ENCODE data around the gene TKT. TPM values are rescaled to one million over a fixed set of nuclear protein-coding genes. Genes with fewer than 3 reads are reported as not detected.

TKT gene
- total and polyA plus RNA-seq, 8 donors = 84.9 to 385 (median 140) TPM

DNA sequence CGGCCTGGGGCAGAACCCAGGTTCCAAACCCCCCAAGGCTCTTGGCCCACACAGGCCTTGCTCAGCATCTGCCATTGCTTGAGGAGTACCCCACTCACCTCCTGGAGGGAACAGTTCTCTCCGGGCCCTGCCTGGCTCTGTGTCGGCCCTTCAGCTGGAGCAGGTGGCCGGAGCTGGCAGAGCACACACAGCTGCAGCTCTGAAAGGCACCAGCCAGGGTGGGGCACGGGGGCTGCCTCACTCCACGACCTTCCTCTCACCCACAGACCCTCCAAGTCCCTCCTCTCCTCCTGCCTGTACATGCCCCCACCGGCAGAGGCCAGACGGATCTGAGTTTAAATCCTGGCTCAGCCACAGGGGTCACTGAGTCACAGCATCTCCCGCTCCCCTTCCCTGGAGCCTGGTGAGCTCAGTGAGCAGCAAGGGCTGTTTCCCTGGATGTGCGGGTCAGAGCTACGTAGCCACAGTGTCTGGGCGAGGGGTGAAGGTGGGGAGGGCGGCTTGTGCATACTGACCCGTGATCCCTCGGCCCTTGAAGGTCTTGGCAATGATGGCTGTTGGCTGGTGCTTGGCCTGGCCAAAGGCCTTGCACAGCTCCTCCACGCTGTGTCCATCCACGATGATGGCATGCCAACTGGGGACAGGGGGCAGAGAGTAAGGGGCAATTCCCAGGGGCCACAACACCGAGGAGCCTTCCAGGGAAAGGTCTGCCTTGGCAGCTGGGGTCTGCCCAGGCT lies 23.0 kb downstream of the TKT start:
- peaks cover 79 to 99% (median 97%) of the 10 kb centered on the region in 4 donors for H3K36me3 ChIP-seq
- TF ChIP-seq EP300 (IDR thresholded peaks at IDR 0.05) (no peak), POLR2AphosphoS5 (IDR thresholded peaks at IDR 0.05) (no peak), POLR2A (IDR thresholded peaks at IDR 0.05) (no peak)
- TF ChIP-seq, protein P1, sequence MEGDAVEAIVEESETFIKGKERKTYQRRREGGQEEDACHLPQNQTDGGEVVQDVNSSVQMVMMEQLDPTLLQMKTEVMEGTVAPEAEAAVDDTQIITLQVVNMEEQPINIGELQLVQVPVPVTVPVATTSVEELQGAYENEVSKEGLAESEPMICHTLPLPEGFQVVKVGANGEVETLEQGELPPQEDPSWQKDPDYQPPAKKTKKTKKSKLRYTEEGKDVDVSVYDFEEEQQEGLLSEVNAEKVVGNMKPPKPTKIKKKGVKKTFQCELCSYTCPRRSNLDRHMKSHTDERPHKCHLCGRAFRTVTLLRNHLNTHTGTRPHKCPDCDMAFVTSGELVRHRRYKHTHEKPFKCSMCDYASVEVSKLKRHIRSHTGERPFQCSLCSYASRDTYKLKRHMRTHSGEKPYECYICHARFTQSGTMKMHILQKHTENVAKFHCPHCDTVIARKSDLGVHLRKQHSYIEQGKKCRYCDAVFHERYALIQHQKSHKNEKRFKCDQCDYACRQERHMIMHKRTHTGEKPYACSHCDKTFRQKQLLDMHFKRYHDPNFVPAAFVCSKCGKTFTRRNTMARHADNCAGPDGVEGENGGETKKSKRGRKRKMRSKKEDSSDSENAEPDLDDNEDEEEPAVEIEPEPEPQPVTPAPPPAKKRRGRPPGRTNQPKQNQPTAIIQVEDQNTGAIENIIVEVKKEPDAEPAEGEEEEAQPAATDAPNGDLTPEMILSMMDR (IDR thresholded peaks at IDR 0.05) = no peak
- H3K27ac ChIP-seq = no peak overlapping the region
- peaks cover 24 to 26% (median 24%) of the 10 kb centered on the region in 4 donors for H3K4me1 ChIP-seq
- intact Hi-C loops (cut with DNase I; ENCODE audit: low total_unique reads) = no loop called here
- no peak for DNase-seq
- no peaks in the 10 kb centered on the region for H3K9me3 ChIP-seq
- H3K27me3 ChIP-seq = no peaks in the 10 kb centered on the region
- 82 to 87% (median 85%) methylated on average over 14 to 18 of the region's 18 CpGs for WGBS, 5 donors
- no peak overlapping the region for H3K4me3 ChIP-seq

DNA sequence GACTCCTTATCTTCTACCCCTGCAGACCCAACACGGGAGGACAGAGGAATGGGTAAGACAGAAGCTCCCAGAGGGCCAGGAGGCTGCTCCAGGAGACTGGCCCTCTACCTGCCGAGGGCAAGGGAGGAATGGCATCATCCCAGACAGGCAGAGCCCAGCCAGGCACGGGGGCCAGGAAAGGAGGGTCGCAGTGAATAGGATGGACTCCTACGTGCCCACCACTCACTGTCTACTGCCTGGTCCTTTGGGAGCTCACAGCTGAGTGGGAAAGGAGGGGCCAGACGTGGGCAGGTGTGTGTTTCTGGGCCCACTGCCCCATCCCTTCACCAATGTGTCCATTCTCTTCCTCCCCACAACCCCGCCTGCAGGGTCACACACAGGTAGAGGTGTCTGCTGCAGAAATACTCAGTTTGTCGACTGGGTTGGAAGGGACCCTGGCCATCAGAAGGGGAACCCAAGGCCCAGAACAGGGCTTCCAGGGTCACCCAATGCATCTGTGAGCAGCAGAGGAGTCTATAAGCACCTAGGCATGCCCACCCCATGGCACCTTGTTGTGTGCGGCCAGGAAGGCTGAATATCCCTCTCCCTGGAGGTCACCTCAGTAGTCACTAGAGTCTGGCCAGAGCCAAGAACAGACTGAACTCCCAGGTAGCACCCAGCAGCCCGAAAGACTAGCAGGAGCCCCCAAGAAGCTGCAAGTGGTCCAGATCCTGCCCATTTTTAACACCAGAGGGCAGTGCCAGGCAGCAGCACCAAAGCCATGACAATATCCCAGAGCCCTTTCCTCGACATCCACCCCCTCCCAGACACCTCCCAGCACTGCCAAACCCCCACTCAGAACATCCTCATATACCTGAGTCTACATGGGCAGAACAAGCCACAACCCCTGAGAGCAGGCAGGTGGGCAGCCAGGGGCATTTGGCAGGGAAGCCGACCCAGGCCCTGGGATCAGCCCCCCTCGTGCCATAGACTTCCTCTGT lies 24.0 kb downstream of the TKT start:
- WGBS, 5 donors = 87 to 94% (median 89%) methylated on average over 11 to 13 of the region's 13 CpGs
- intact Hi-C loops (cut with DNase I; ENCODE audit: low total_unique reads) = no loop called here
- H3K9me3 ChIP-seq = no peaks in the 10 kb centered on the region

DNA sequence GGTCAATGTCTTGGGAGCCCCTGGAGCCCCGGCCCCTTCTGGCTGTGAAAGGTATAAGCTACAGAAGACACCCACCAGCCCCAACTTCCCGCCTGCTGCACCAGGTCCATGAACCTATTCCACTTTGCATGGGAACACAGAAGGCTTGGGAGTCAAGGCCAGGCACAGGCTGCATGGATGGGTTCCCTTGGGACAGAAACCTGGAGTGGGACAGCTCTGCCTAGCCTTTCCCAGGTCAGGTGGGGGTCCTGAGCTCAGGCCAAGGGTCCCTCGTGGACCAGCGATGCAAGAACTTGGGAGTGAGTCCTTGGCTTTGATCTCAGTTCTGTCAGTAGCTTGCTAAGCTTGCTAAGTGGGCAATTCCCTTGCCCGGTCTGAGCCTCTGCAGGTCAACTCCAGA lies 25.0 kb downstream of the TKT start:
- Histone ChIP-seq H3K4me3 (no peak overlapping the region), H3K36me3 (peaks cover 98 to 100% (median 100%) of the 10 kb centered on the region in 4 donors), H3K27me3 (no peaks in the 10 kb centered on the region), H3K9me3 (no peaks in the 10 kb centered on the region), H3K4me1 (peaks cover 4 to 6% (median 4%) of the 10 kb centered on the region in 4 donors), H3K27ac (no peak overlapping the region)
- 95 to 100% (median 96%) methylated on average over 3 to 5 of the region's 5 CpGs for WGBS, 5 donors
- intact Hi-C loops (cut with DNase I; ENCODE audit: low total_unique reads) = no loop called here
- DNase-seq = no peak
- TF ChIP-seq EP300 (IDR thresholded peaks at IDR 0.05) (no peak), POLR2AphosphoS5 (IDR thresholded peaks at IDR 0.05) (no peak), POLR2A (IDR thresholded peaks at IDR 0.05) (no peak)
- TF ChIP-seq, protein P1 (IDR thresholded peaks at IDR 0.05) = no peak

More for the DNA sequence above, 24.0 kb downstream of the TKT start:
- peaks cover 14 to 16% (median 15%) of the 10 kb centered on the region in 4 donors for H3K4me1 ChIP-seq
- TF ChIP-seq, protein P1 (IDR thresholded peaks at IDR 0.05) = no peak
- TF ChIP-seq POLR2AphosphoS5 (IDR thresholded peaks at IDR 0.05) = no peak
- TF ChIP-seq POLR2A (IDR thresholded peaks at IDR 0.05) = no peak
- TF ChIP-seq EP300 (IDR thresholded peaks at IDR 0.05) = no peak
- H3K27ac ChIP-seq = no peak overlapping the region
- no peak overlapping the region for H3K4me3 ChIP-seq
- peaks cover 88 to 99% (median 98%) of the 10 kb centered on the region in 4 donors for H3K36me3 ChIP-seq
- H3K27me3 ChIP-seq = no peaks in the 10 kb centered on the region
- DNase-seq = no peak

DNA sequence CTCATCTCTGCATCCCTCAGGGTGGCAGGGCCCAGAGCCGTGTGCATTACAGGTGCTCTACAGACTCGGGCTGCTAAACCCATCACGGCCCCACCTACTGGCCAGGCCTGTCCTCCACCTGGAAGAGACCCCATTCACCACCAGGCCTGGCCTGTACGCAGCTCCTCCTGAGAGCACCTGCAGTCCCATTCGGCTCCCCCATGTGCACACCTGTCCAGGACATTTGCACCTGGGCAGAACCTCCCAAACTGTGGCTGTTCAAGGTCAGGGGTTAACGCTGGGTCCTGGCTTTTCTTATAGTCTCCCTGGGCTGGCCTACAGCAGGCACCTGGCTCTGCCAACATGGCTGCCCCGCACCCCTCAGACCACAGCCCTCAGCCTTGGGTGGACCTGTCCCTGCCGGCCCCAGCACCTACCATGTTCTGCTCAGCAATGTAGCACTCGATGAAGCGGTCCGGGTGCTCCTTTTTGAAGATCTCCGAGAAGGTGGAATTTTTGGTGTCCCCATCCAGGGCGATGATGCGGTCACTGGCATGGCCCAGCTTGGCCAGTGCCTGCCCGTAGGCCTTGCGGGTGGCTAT lies 25.7 kb downstream of the TKT start:
- intact Hi-C loops (cut with DNase I; ENCODE audit: low total_unique reads) = no loop called here
- 83 to 92% (median 90%) methylated on average over 15 to 16 of the region's 16 CpGs for WGBS, 5 donors
- Histone ChIP-seq H3K4me3 (no peak overlapping the region), H3K27me3 (no peaks in the 10 kb centered on the region), H3K9me3 (no peaks in the 10 kb centered on the region), H3K27ac (no peak overlapping the region), H3K4me1 (no peaks in the 10 kb centered on the region), H3K36me3 (peaks cover 97 to 100% (median 100%) of the 10 kb centered on the region in 4 donors)
- no peak for DNase-seq
- TF ChIP-seq, protein P1 (IDR thresholded peaks at IDR 0.05) = no peak
- TF ChIP-seq POLR2AphosphoS5 (IDR thresholded peaks at IDR 0.05) (no peak), POLR2A (IDR thresholded peaks at IDR 0.05) (no peak), EP300 (IDR thresholded peaks at IDR 0.05) (no peak)

Measured in stomach (tissue), 9 donors.